GM19025 (cell line): ENCODE data around the gene CIAO2A.
A peak's percentile ranks its signal among the peaks of the same experiment; 100 is the strongest.

ENCODE experiments used
- ATAC-seq: cut with Tn5 transposase; IDR thresholded peaks from one replicate; pipeline ENCODE4 v1.9.1; 2021; ENCODE audit warnings: mild to moderate bottlenecking, low read depth, moderate library complexity; ENCODE audit not compliant: unreplicated experiment

The CIAO2A gene

GRCh38 chr15:64045101-64045435 lies 48.6 kb downstream of the CIAO2A start:
- ATAC-seq, result no peak

- peak; percentile 45 for ATAC-seq
These were observed 49.1 kb downstream of the CIAO2A start for GRCh38 chr15:64044300-64045100.

GRCh38 chr15:64038878-64039610 lies 54.6 kb downstream of the CIAO2A start:
- no peak for ATAC-seq

GRCh38 chr15:64037966-64038365 lies 55.7 kb downstream of the CIAO2A start:
- ATAC-seq, result no peak

- ATAC-seq, result no peak
These were observed 56.5 kb downstream of the CIAO2A start for GRCh38 chr15:64037116-64037515.

GRCh38 chr15:64035525-64035924 lies 58.1 kb downstream of the CIAO2A start:
- ATAC-seq, result no peak

GRCh38 chr15:64034519-64034918 lies 59.1 kb downstream of the CIAO2A start:
- ATAC-seq, result no peak

- ATAC-seq, result no peak
These were observed 61.3 kb downstream of the CIAO2A start for GRCh38 chr15:64032329-64032728.

GRCh38 chr15:64030123-64030522 lies 63.5 kb downstream of the CIAO2A start:
- ATAC-seq, result no peak

GRCh38 chr15:64029633-64030032 lies 64.0 kb downstream of the CIAO2A start:
- ATAC-seq, result no peak

- ATAC-seq, result no peak
These were observed 64.5 kb downstream of the CIAO2A start for GRCh38 chr15:64029110-64029509.

GRCh38 chr15:64026591-64026990 lies 67.0 kb downstream of the CIAO2A start:
- ATAC-seq, result no peak

GRCh38 chr15:64024172-64025050 lies 69.2 kb downstream of the CIAO2A start:
- ATAC-seq, result no peak

GRCh38 chr15:64023220-64023619 lies 70.4 kb downstream of the CIAO2A start:
- ATAC-seq, result no peak

- ATAC-seq, result no peak
These were observed 71.1 kb downstream of the CIAO2A start for GRCh38 chr15:64022571-64022970.
